ENCODE data around the gene CCDC24.

- TF ChIP-seq POLR2A (IDR thresholded peaks at IDR 0.05; ENCODE audit: low read length), result no peak
- no peak for TF ChIP-seq GATA1 (IDR thresholded peaks at IDR 0.05; ENCODE audit: low read depth, low read length)
These were observed 43.4 kb upstream of the CCDC24 start for GRCh38 chr1:43947874-43948437.
